A673 (cell line): ENCODE data around the gene MBD3L1. TPM values are rescaled to one million over a fixed set of nuclear protein-coding genes. Genes with fewer than 3 reads are reported as not detected.

Experiments used
- BruUV-seq: library from RNA; stranded (reverse); fragments of 400-500 nt; replicated peaks from 2 replicates; lab custom pipeline; 2021; lab: Mats Ljungman, UMichigan
- CTCF ChIA-PET: fragments of 300-600 bp; sonication (Branson Sonifier 250); formaldehyde crosslinking; loops from one replicate; lab custom pipeline; 2022; ENCODE audit warnings: antibody characterized with exemption; lab: Charles Lee
- POLR2A ChIA-PET: fragments of 300-600 bp; sonication (Branson Sonifier 250); formaldehyde crosslinking; loops from one replicate; lab custom pipeline; 2022; ENCODE audit warnings: antibody characterized with exemption; ENCODE audit not compliant: low non-redundant PET; lab: Charles Lee
- DNase-seq: peaks from one replicate; pipeline ENCODE4 v3.0.0-alpha.2; 2015; ENCODE audit warnings: low spot score
- H3K27ac ChIP-seq: fragments of 200-600 bp; sonication (generic); 2 replicates; pipeline ENCODE4 v1.5.1; 2016; ENCODE audit warnings: mixed run types, low read depth, mild to moderate bottlenecking, mixed read lengths, antibody characterized with exemption, low read length; ENCODE audit not compliant: poor library complexity, severe bottlenecking
- H3K27me3 ChIP-seq: fragments of 200-600 bp; sonication (generic); replicated peaks from 2 replicates; pipeline ENCODE4 v1.6.1; 2017; ENCODE audit warnings: mixed run types, low read depth, mild to moderate bottlenecking, mixed read lengths, antibody characterized with exemption, low read length; ENCODE audit not compliant: insufficient read depth, poor library complexity
- H3K36me3 ChIP-seq: fragments of 200-600 bp; sonication (generic); 2 replicates; pipeline ENCODE4 v1.6.1; 2016; ENCODE audit warnings: mixed run types, mild to moderate bottlenecking, mixed read lengths, antibody characterized with exemption, low read length; ENCODE audit not compliant: insufficient read depth, poor library complexity, severe bottlenecking
- H3K4me1 ChIP-seq: fragments of 200-600 bp; sonication (generic); 2 replicates; pipeline ENCODE4 v1.6.1; 2017; ENCODE audit warnings: mixed run types, mild to moderate bottlenecking, mixed read lengths, antibody characterized with exemption, low read length; ENCODE audit not compliant: insufficient read depth, poor library complexity, severe bottlenecking
- H3K4me3 ChIP-seq: fragments of 200-600 bp; sonication (generic); 2 replicates; pipeline ENCODE4 v1.5.1; 2016; ENCODE audit warnings: low read depth, mixed run types, mild to moderate bottlenecking, mixed read lengths, low read length; ENCODE audit not compliant: poor library complexity, severe bottlenecking
- H3K9me3 ChIP-seq: fragments of 200-600 bp; sonication (generic); 2 replicates; pipeline ENCODE4 v1.6.1; 2016; ENCODE audit warnings: mixed run types, low read depth, mild to moderate bottlenecking, mixed read lengths, antibody characterized with exemption, low read length; ENCODE audit not compliant: poor library complexity, severe bottlenecking
- CTCF ChIP-seq: fragments of 300-800, 200-600 bp; sonication (generic); conservative IDR thresholded peaks from 2 replicates; pipeline ENCODE4 v1.5.1; 2017; ENCODE audit warnings: low read depth, mild to moderate bottlenecking, antibody characterized with exemption, low read length, moderate library complexity, mixed read lengths
- EZH2 ChIP-seq: fragments of 200-600 bp; sonication (generic); IDR thresholded peaks from 2 replicates; pipeline ENCODE4 v1.6.1; 2017; ENCODE audit warnings: borderline replicate concordance, low read depth, mild to moderate bottlenecking, mixed read lengths, antibody characterized with exemption, low read length; ENCODE audit not compliant: poor library complexity, severe bottlenecking
- intact Hi-C: fragments of 100-400 bp; cut with micrococcal nuclease; formaldehyde crosslinking; loops from one replicate; pipeline ENCODE4 v1.10.0; 2022; ENCODE audit not compliant: unreplicated experiment
- total RNA-seq: library from RNA; stranded (reverse); gene quantifications from 2 replicates; pipeline ENCODE4 v1.2.3, GENCODE V29; 2021

The MBD3L1 gene
- total RNA-seq, 1 experiment from 2014 or later: not detected

GRCh38 chr19:8846819-8847218 is 14.6 kb downstream of the MBD3L1 start:
- intact Hi-C loops: no loop called here
- ChIA-PET POLR2A (no interaction called here), CTCF (no interaction called here)
- no TSS peak for BruUV-seq
- Histone ChIP-seq H3K27ac (no peak overlapping the region), H3K4me1 (no peaks in the 10 kb centered on the region), H3K36me3 (no peaks in the 10 kb centered on the region), H3K4me3 (no peak overlapping the region), H3K9me3 (peaks cover 6% of the 10 kb centered on the region), H3K27me3 (no peaks in the 10 kb centered on the region)
- no peak for TF ChIP-seq EZH2
- no peak for TF ChIP-seq CTCF
- no peak for DNase-seq

DNA sequence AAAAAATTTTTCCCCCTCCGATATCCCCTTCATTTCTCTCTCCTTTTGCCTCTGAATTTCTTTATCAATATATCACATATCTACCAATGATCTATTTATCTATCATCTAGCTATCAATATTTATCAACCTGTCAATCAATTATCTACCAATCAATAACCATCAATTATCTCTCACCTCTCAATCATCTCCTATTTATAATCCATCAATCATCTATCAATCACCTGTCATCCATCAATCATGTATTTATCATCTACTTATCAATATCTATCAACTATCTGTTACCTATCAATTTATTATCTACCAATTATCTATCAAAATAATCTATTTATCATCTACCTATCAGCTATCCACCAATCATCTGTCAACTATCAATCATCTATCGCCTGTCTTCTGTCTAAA is 17.1 kb downstream of the MBD3L1 start:
- H3K9me3 ChIP-seq: peaks cover 6% of the 10 kb centered on the region
- no peak for DNase-seq
- H3K27me3 ChIP-seq: no peaks in the 10 kb centered on the region
- ChIA-PET POLR2A (no interaction called here), CTCF (interaction anchor here (0.5 kb wide), 1 partner anchor 207 kb away, joined by 3 read pairs; no protein-coding TSS in a partner anchor)
- no peak overlapping the region for H3K27ac ChIP-seq
- intact Hi-C loops: no loop called here
- TF ChIP-seq EZH2 (no peak), CTCF (no peak)
- no peaks in the 10 kb centered on the region for H3K4me1 ChIP-seq
- BruUV-seq: no TSS peak
- no peak overlapping the region for H3K4me3 ChIP-seq
- H3K36me3 ChIP-seq: no peaks in the 10 kb centered on the region

- no peak for TF ChIP-seq EZH2
- no peak for TF ChIP-seq CTCF
- H3K9me3 ChIP-seq: peaks cover 6% of the 10 kb centered on the region
- intact Hi-C loops: no loop called here
Observed at GRCh38 chr19:8850488-8850887, 18.3 kb downstream of the MBD3L1 start.

More at GRCh38 chr19:8850488-8850887, 18.3 kb downstream of the MBD3L1 start:
- BruUV-seq: no TSS peak
- Histone ChIP-seq H3K4me3 (no peak overlapping the region), H3K36me3 (no peaks in the 10 kb centered on the region), H3K27ac (no peak overlapping the region), H3K27me3 (no peaks in the 10 kb centered on the region), H3K4me1 (no peaks in the 10 kb centered on the region)
- POLR2A ChIA-PET: no interaction called here
- no peak for DNase-seq
- CTCF ChIA-PET: no interaction called here
